GM23338 (cell line): ENCODE results near the gene ENOSF1. TPM values are rescaled to one million over a fixed set of nuclear protein-coding genes. Genes with fewer than 3 reads are reported as not detected.
A peak's percentile ranks its signal among the peaks of the same experiment; 100 is the strongest.

ENCODE experiments used
- ATAC-seq: fragments of 200-7000 bp; cut with Tn5 transposase; 3 replicates; pipeline ENCODE4 v1.9.1; 2020
- DNase-seq: peaks from one replicate; pipeline ENCODE4 v3.0.0-alpha.2; 2015; ENCODE audit warnings: low spot score
- H2AFZ ChIP-seq: fragments of 200-600 bp; sonication (generic); 2 replicates; pipeline ENCODE4 v1.8.0; 2016; ENCODE audit warnings: antibody characterized with exemption, mild to moderate bottlenecking, moderate library complexity
- H3F3A ChIP-seq: fragments of 200-600 bp; sonication (generic); replicated peaks from 2 replicates; pipeline ENCODE4 v1.8.0; 2017; ENCODE audit warnings: antibody characterized with exemption, mixed run types, low read depth
- H3K27ac ChIP-seq: fragments of 200-600 bp; sonication (generic); 2 replicates; pipeline ENCODE4 v1.6.1; 2016; ENCODE audit warnings: low read depth
- H3K27me3 ChIP-seq: fragments of 200-600 bp; sonication (generic); 2 replicates; pipeline ENCODE4 v1.8.0; 2016; ENCODE audit warnings: mild to moderate bottlenecking, mixed run types, moderate library complexity; ENCODE audit not compliant: insufficient read depth
- H3K36me3 ChIP-seq: fragments of 200-600 bp; sonication (generic); 2 replicates; pipeline ENCODE4 v1.8.0; 2016; ENCODE audit warnings: mild to moderate bottlenecking; ENCODE audit not compliant: insufficient read depth
- H3K4me1 ChIP-seq: fragments of 200-600 bp; sonication (generic); 2 replicates; pipeline ENCODE4 v1.8.0; 2016; ENCODE audit warnings: mild to moderate bottlenecking, moderate library complexity; ENCODE audit not compliant: insufficient read depth
- H3K4me2 ChIP-seq: fragments of 200-600 bp; sonication (generic); 2 replicates; pipeline ENCODE4 v1.7.1; 2017; ENCODE audit warnings: mixed run types
- H3K4me3 ChIP-seq: fragments of 200-600 bp; sonication (generic); 2 replicates; pipeline ENCODE4 v1.6.1; 2016; ENCODE audit warnings: mixed run types
- H3K79me2 ChIP-seq: fragments of 200-600 bp; sonication (generic); replicated peaks from 2 replicates; pipeline ENCODE4 v1.8.0; 2017; ENCODE audit warnings: mild to moderate bottlenecking; ENCODE audit not compliant: insufficient read depth
- H3K9me2 ChIP-seq: fragments of 200-600 bp; sonication (generic); 2 replicates; pipeline ENCODE4 v1.8.0; 2017; ENCODE audit not compliant: insufficient read depth
- H4K20me1 ChIP-seq: fragments of 200-600 bp; sonication (generic); replicated peaks from 2 replicates; pipeline ENCODE4 v1.8.0; 2017; ENCODE audit warnings: mild to moderate bottlenecking; ENCODE audit not compliant: insufficient read depth
- H3K27ac Mint-ChIP-seq: 2 replicates; pipeline ENCODE4 v1.8.0; 2020; ENCODE audit warnings: inconsistent platforms, mild to moderate bottlenecking, moderate library complexity, mixed read lengths
- H3K27me3 Mint-ChIP-seq: 3 replicates; pipeline ENCODE4 v1.8.0; 2022; ENCODE audit warnings: low read depth, mild to moderate bottlenecking, moderate library complexity, mixed read lengths, inconsistent platforms; ENCODE audit not compliant: insufficient read depth, poor library complexity
- H3K36me3 Mint-ChIP-seq: 3 replicates; pipeline ENCODE4 v1.8.0; 2021; ENCODE audit warnings: low read depth, mild to moderate bottlenecking, inconsistent platforms, moderate library complexity, mixed read lengths
- H3K4me1 Mint-ChIP-seq: 3 replicates; pipeline ENCODE4 v1.8.0; 2020; ENCODE audit warnings: mild to moderate bottlenecking, inconsistent platforms, mixed read lengths
- H3K4me3 Mint-ChIP-seq: 3 replicates; pipeline ENCODE4 v1.8.0; 2021; ENCODE audit warnings: moderate library complexity, mild to moderate bottlenecking, inconsistent platforms, mixed read lengths
- H3K9me3 Mint-ChIP-seq: 3 replicates; pipeline ENCODE4 v1.8.0; 2020; ENCODE audit warnings: moderate library complexity, mild to moderate bottlenecking, inconsistent platforms, mixed read lengths
- CREB1 ChIP-seq: fragments of 250-450 bp; sonication (Bioruptor Pico); IDR thresholded peaks from 2 replicates; pipeline ENCODE4 v1.5.0; 2020; ENCODE audit warnings: low read depth, mild to moderate bottlenecking, moderate library complexity
- POLR2AphosphoS5 ChIP-seq: IDR thresholded peaks from 2 replicates; pipeline ENCODE4 v1.6.1; 2016; ENCODE audit warnings: antibody characterized with exemption, low read depth
- STAT1 ChIP-seq: IDR thresholded peaks from one replicate; pipeline ENCODE4 v1.6.1; 2016; ENCODE audit warnings: antibody characterized with exemption; ENCODE audit not compliant: unreplicated experiment
- ZNF114 ChIP-seq: fragments of 250-450 bp; sonication (Bioruptor Pico); IDR thresholded peaks from 2 replicates; pipeline ENCODE4 v1.5.0; 2020; ENCODE audit warnings: mild to moderate bottlenecking, moderate library complexity
- polyA plus RNA-seq: library from polyadenylated mRNA; unstranded; fragments of >200 nt; fragmentation: Nextera tagmentation; extraction: Ambion mirVana; gene quantifications from 2 replicates; pipeline ENCODE4 v1.2.1, GENCODE V29; 2016
- total RNA-seq: library from RNA; depleted of rRNA; stranded (reverse); fragments of >200 nt; shearing (Covaris generic); gene quantifications from 2 replicates; pipeline ENCODE4 v1.2.3, GENCODE V29; 2014
- TF ChIP-seq, protein P1 (sequence below), 2 experiments: fragments of 200-600 bp in 1 of 2; sonication (generic) in 1 of 2; conservative IDR thresholded peaks; 2 replicates each; pipeline versions ENCODE4 v1.5.1 to v1.6.1; 2016 to 2017; ENCODE audit warnings: antibody characterized with exemption in 2 of 2, low read depth in 2 of 2, mild to moderate bottlenecking in 2 of 2, moderate library complexity in 1 of 2
- TF ChIP-seq, protein P2 (sequence below): IDR thresholded peaks from 2 replicates; pipeline ENCODE4 v1.6.1; 2016; ENCODE audit warnings: antibody characterized with exemption

ENOSF1 gene
- total and polyA plus RNA-seq, 2 experiments from 2014 or later, result 30.1 to 36.4 TPM

DNA sequence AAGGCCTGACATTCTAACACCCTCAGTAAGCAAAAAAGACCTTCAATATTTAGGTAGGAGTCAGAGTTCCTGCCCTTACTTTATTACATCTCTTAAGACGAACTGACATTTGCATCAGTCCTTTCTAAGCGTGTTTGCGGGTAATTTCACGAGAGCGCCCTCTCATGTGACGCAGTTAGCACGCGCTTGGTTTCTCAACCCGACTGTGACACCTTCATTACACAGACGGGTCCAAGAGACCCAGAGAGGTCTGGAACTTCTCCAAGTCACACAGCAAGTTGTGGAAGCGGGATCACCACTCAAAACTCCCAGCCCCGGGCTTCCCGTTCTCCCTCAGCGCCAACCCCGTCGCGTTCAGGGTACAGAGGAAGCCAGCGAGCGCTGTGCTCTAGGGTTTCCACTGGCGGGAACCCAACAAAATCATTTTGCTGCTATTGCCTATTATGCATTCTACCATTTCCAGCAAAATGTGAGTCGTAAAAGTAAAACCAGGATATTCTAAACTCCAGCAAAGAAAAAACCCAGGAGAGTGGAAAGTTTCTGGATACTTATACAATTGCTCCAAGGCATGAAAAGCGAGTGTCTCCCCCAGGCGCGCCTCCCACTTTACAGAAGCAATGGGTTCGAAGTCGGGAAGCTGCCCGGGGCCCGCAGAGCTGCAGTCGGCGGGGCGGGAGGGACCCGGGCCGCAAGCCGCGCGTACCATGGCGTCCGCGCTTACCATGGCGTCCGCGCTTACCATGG, 601 bp downstream of the ENOSF1 start:
- peak overlapping the region; percentile 96 for H3K4me2 ChIP-seq
- Mint-ChIP-seq H3K27me3 (peaks cover 6% of the 10 kb centered on the region), H3K27ac (peak overlapping the region; percentile 85), H3K36me3 (peaks cover 29% of the 10 kb centered on the region), H3K9me3 (peaks cover 7% of the 10 kb centered on the region; the same call in 2 of the 3 replicates), H3K4me3 (peak overlapping the region; percentile 78), H3K4me1 (peaks cover 7% of the 10 kb centered on the region)
- 0 out of 2 replicates have a peak, but pooled peaks cover 7% of the 10 kb centered on the region for H3K27me3 ChIP-seq
- peaks cover 32% of the 10 kb centered on the region for H4K20me1 ChIP-seq
- no peaks in the 10 kb centered on the region; the same call in 1 of the 2 replicates for H3K36me3 ChIP-seq
- peaks cover 48% of the 10 kb centered on the region for H3K79me2 ChIP-seq
- H3K9me2 ChIP-seq, result no peaks in the 10 kb centered on the region
- H2AFZ ChIP-seq, result peak overlapping the region; percentile 99
- TF ChIP-seq ZNF114 (CRISPR knock-in tag) (no peak), CREB1 (CRISPR knock-in tag) (peak; percentile 44), POLR2AphosphoS5 (no peak; the same call in 1 of the 2 replicates)
- TF ChIP-seq, protein P1, sequence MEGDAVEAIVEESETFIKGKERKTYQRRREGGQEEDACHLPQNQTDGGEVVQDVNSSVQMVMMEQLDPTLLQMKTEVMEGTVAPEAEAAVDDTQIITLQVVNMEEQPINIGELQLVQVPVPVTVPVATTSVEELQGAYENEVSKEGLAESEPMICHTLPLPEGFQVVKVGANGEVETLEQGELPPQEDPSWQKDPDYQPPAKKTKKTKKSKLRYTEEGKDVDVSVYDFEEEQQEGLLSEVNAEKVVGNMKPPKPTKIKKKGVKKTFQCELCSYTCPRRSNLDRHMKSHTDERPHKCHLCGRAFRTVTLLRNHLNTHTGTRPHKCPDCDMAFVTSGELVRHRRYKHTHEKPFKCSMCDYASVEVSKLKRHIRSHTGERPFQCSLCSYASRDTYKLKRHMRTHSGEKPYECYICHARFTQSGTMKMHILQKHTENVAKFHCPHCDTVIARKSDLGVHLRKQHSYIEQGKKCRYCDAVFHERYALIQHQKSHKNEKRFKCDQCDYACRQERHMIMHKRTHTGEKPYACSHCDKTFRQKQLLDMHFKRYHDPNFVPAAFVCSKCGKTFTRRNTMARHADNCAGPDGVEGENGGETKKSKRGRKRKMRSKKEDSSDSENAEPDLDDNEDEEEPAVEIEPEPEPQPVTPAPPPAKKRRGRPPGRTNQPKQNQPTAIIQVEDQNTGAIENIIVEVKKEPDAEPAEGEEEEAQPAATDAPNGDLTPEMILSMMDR (conservative IDR thresholded peaks at IDR 0.05; ENCODE audit: low read depth in 2 of 2), result peak in 1 of 2 experiments; percentile 38; a peak in 2 of 4 replicates
- peak overlapping the region; percentile 79; the same call in 1 of the 2 replicates for H3K27ac ChIP-seq
- peaks cover 5% of the 10 kb centered on the region; the same call in 1 of the 2 replicates for H3F3A ChIP-seq
- peak overlapping the region; percentile 98 for H3K4me3 ChIP-seq
- peak; percentile 41 for DNase-seq
- ATAC-seq, result peak; percentile 13
- peaks cover 6% of the 10 kb centered on the region for H3K4me1 ChIP-seq

DNA sequence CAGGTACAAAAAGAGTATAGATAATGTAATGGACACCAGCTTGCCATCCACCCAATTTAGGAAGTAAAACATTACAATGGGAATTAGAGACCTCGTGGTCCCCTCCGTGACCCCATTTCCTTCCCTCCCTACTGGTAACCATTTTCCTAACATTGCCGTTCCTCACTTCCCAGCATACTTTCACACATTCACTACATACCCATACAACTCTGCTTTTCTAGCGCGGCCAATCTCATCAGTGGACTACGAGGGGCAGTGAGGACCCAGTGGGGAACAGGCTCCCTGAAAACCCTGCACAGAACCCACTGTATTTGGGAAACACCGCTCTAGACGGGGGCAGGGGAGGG, 1.1 kb downstream of the ENOSF1 start:
- peaks cover 6% of the 10 kb centered on the region for H3K4me1 ChIP-seq
- Mint-ChIP-seq H3K4me3 (peak overlapping the region; percentile 78), H3K27me3 (peaks cover 6% of the 10 kb centered on the region)

More for the DNA sequence above, 1.1 kb downstream of the ENOSF1 start:
- H3K36me3 ChIP-seq, result no peaks in the 10 kb centered on the region; the same call in 1 of the 2 replicates
- peak overlapping the region; percentile 98 for H3K4me3 ChIP-seq
- ATAC-seq, result no peak
- peak overlapping the region; percentile 96 for H3K4me2 ChIP-seq
- Mint-ChIP-seq H3K4me1 (peaks cover 7% of the 10 kb centered on the region), H3K9me3 (peaks cover 7% of the 10 kb centered on the region; the same call in 2 of the 3 replicates), H3K36me3 (peaks cover 32% of the 10 kb centered on the region), H3K27ac (peak overlapping the region; percentile 36)
- H3K79me2 ChIP-seq, result peaks cover 48% of the 10 kb centered on the region
- H3K9me2 ChIP-seq, result no peaks in the 10 kb centered on the region
- no peak overlapping the region for H3K27ac ChIP-seq
- 0 out of 2 replicates have a peak, but pooled peaks cover 7% of the 10 kb centered on the region for H3K27me3 ChIP-seq
- peaks cover 5% of the 10 kb centered on the region; the same call in 1 of the 2 replicates for H3F3A ChIP-seq
- H4K20me1 ChIP-seq, result peaks cover 32% of the 10 kb centered on the region
- H2AFZ ChIP-seq, result no peak overlapping the region; the same call in 1 of the 2 replicates
- TF ChIP-seq, protein P2, sequence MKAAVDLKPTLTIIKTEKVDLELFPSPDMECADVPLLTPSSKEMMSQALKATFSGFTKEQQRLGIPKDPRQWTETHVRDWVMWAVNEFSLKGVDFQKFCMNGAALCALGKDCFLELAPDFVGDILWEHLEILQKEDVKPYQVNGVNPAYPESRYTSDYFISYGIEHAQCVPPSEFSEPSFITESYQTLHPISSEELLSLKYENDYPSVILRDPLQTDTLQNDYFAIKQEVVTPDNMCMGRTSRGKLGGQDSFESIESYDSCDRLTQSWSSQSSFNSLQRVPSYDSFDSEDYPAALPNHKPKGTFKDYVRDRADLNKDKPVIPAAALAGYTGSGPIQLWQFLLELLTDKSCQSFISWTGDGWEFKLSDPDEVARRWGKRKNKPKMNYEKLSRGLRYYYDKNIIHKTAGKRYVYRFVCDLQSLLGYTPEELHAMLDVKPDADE, result no peak
- TF ChIP-seq STAT1, result no peak
- peak; percentile 36 for DNase-seq
